Kidney epithelial cell (primary cell): ENCODE measurements around the gene KCNA1. TPM values are rescaled to one million over a fixed set of nuclear protein-coding genes. Genes with fewer than 3 reads are reported as not detected.

Source experiments
- DNase-seq: peaks from one replicate; pipeline ENCODE4 v3.0.0-alpha.2; 2010; ENCODE audit warnings: low read depth
- H3K27me3 ChIP-seq: 2 replicates; pipeline ENCODE4 v1.6.0; 2011; ENCODE audit warnings: low read length; ENCODE audit not compliant: control insufficient read depth, insufficient read depth
- H3K36me3 ChIP-seq: 2 replicates; pipeline ENCODE4 v1.5.1; 2011; ENCODE audit warnings: low read length; ENCODE audit not compliant: control insufficient read depth, insufficient read depth
- H3K4me3 ChIP-seq: 2 replicates; pipeline ENCODE4 v1.5.1; 2011; ENCODE audit warnings: low read depth, mild to moderate bottlenecking, control low read depth, low read length
- total RNA-seq: library from RNA; depleted of rRNA; stranded (reverse); fragments of >200 nt; gene quantifications from 2 replicates; pipeline ENCODE4 v1.2.3, GENCODE V29; 2015
- TF ChIP-seq, protein P1 (sequence below): IDR thresholded peaks from 2 replicates; pipeline ENCODE4 v1.5.1; 2011; ENCODE audit warnings: mild to moderate bottlenecking, moderate library complexity, low read length, control low read depth, inconsistent platforms; ENCODE audit not compliant: insufficient read depth, poor library complexity, severe bottlenecking

The KCNA1 gene
- total RNA-seq, 1 donor from 2014 or later, result under 0.01 TPM

DNA sequence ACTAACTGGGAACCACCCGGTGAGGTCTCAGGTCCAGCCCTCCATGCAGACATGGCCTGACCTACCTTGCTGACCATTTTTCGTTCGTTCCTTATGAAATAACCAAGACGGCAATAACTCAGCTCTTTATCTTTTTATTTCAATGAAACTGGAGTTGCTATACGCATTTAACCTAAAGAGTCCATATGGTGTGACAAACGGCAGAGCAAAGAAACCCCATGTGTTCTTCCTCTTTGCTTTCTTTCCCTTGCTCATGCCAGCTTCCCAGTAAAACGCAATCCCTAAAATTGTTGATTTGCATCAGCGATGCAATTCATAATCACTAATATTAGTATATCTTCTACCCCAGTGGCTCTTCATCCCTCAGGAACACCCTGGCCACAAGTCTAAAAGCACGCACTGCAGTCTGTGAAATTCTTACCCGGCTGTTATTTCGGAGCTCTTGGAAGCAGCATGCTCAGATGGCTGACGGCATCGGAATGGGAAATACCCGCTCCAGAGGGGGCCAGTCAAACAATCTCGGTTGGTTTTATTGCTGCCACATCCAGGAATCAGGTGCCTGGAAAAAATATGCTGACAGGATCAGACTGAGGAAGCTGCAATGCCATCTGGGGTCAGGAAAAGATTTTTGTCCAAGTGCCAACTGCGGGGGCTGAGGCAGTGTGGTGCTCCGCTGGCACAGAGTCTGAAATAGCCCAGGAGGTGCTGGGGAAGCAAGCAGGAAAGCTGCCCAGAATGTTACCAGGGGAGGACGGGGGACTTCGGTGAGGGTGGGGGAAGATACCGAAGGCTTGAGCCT, 28.2 kb upstream of the KCNA1 start:
- H3K27me3 ChIP-seq, result no peaks in the 10 kb centered on the region
- DNase-seq, result no peak
- TF ChIP-seq, protein P1, sequence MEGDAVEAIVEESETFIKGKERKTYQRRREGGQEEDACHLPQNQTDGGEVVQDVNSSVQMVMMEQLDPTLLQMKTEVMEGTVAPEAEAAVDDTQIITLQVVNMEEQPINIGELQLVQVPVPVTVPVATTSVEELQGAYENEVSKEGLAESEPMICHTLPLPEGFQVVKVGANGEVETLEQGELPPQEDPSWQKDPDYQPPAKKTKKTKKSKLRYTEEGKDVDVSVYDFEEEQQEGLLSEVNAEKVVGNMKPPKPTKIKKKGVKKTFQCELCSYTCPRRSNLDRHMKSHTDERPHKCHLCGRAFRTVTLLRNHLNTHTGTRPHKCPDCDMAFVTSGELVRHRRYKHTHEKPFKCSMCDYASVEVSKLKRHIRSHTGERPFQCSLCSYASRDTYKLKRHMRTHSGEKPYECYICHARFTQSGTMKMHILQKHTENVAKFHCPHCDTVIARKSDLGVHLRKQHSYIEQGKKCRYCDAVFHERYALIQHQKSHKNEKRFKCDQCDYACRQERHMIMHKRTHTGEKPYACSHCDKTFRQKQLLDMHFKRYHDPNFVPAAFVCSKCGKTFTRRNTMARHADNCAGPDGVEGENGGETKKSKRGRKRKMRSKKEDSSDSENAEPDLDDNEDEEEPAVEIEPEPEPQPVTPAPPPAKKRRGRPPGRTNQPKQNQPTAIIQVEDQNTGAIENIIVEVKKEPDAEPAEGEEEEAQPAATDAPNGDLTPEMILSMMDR, result no peak
- no peak overlapping the region for H3K4me3 ChIP-seq
- no peaks in the 10 kb centered on the region for H3K36me3 ChIP-seq

GRCh38 chr12:4891866-4892265, 17.8 kb upstream of the KCNA1 start:
- H3K27me3 ChIP-seq, result no peaks in the 10 kb centered on the region
- TF ChIP-seq, protein P1, result no peak
- no peaks in the 10 kb centered on the region for H3K36me3 ChIP-seq
- no peak for DNase-seq
- no peak overlapping the region for H3K4me3 ChIP-seq

DNA sequence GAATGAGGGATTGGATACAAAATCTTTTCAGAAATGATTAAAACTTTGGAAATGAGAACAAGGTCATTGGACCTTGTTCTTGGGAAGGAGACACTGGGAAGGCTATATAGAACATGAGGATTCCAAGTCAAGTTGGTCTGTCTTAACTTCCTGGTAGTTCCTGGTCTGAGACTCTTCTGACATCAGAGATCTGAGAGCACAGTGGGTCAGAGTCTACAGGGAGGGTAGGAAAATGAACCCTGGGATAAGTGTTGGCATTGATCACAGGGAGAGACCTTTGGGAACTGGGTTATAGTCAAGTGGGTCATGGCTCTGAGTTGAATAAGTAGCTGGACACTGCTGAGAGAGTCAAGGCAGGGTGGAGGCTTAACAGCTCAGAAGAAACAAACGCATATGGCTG, 17.3 kb upstream of the KCNA1 start:
- Histone ChIP-seq H3K4me3 (no peak overlapping the region), H3K27me3 (no peaks in the 10 kb centered on the region), H3K36me3 (no peaks in the 10 kb centered on the region)
- TF ChIP-seq, protein P1, result no peak
- no peak for DNase-seq

GRCh38 chr12:4894019-4894418, 15.7 kb upstream of the KCNA1 start:
- H3K4me3 ChIP-seq, result no peak overlapping the region
- TF ChIP-seq, protein P1, result no peak
- DNase-seq, result no peak
- H3K36me3 ChIP-seq, result no peaks in the 10 kb centered on the region
- H3K27me3 ChIP-seq, result no peaks in the 10 kb centered on the region

- DNase-seq, result no peak
- TF ChIP-seq, protein P1, result peak; percentile 3
- no peaks in the 10 kb centered on the region for H3K36me3 ChIP-seq
- H3K4me3 ChIP-seq, result no peak overlapping the region
- H3K27me3 ChIP-seq, result peaks cover 3% of the 10 kb centered on the region
Measured at GRCh38 chr12:4899364-4899763, 10.3 kb upstream of the KCNA1 start.

GRCh38 chr12:4900327-4900726, 9.4 kb upstream of the KCNA1 start:
- Histone ChIP-seq H3K27me3 (peaks cover 3% of the 10 kb centered on the region), H3K36me3 (no peaks in the 10 kb centered on the region), H3K4me3 (no peak overlapping the region)
- TF ChIP-seq, protein P1, result no peak
- no peak for DNase-seq
